Neural cell (in vitro differentiated cells): Measurements from ENCODE around the gene RNF26. TPM values are rescaled to one million over a fixed set of nuclear protein-coding genes. Genes with fewer than 3 reads are reported as not detected.

ENCODE experiments used
- H2AFZ ChIP-seq: fragments of 200-600, 300-800 bp; sonication (generic), shearing (Covaris generic); 2 replicates; pipeline ENCODE4 v1.6.0; 2014; ENCODE audit warnings: low read depth, mild to moderate bottlenecking, antibody characterized with exemption, low read length, moderate library complexity
- H3F3A ChIP-seq: fragments of 200-600 bp; shearing (Covaris generic); 2 replicates; pipeline ENCODE4 v1.6.1; 2016; ENCODE audit warnings: mild to moderate bottlenecking, moderate library complexity, mixed read lengths, antibody characterized with exemption, low read length; ENCODE audit not compliant: insufficient read depth, poor library complexity, severe bottlenecking
- H3K27ac ChIP-seq: fragments of 200-600, 300-800 bp; sonication (generic), shearing (Covaris generic); 2 replicates; pipeline ENCODE4 v1.5.1; 2014; ENCODE audit warnings: mild to moderate bottlenecking, low read length, moderate library complexity
- H3K27me3 ChIP-seq: fragments of 300-800, 200-600 bp; sonication (generic), shearing (Covaris generic); 2 replicates; pipeline ENCODE4 v1.6.0; 2014; ENCODE audit warnings: mild to moderate bottlenecking, low read depth, low read length, moderate library complexity; ENCODE audit not compliant: insufficient read depth
- H3K36me3 ChIP-seq: fragments of 300-800, 200-600 bp; sonication (generic), shearing (Covaris generic); 2 replicates; pipeline ENCODE4 v1.5.1; 2014; ENCODE audit warnings: mild to moderate bottlenecking, antibody characterized with exemption, low read length, moderate library complexity; ENCODE audit not compliant: insufficient read depth
- H3K4me2 ChIP-seq: fragments of 300-800, 200-600 bp; sonication (generic), shearing (Covaris generic); 2 replicates; pipeline ENCODE4 v1.6.0; 2014; ENCODE audit warnings: mild to moderate bottlenecking, low read length
- H3K4me3 ChIP-seq: fragments of 300-800, 200-600 bp; sonication (generic), shearing (Covaris generic); 2 replicates; pipeline ENCODE4 v1.5.1; 2014; ENCODE audit warnings: mild to moderate bottlenecking, low read length, moderate library complexity
- H3K79me2 ChIP-seq: fragments of 200-600 bp; shearing (Covaris generic); replicated peaks from 2 replicates; pipeline ENCODE4 v1.6.0; 2014; ENCODE audit warnings: mild to moderate bottlenecking, low read length, moderate library complexity; ENCODE audit not compliant: insufficient read depth
- H3K9ac ChIP-seq: fragments of 300-800, 200-600 bp; sonication (generic), shearing (Covaris generic); 2 replicates; pipeline ENCODE4 v1.6.1; 2016; ENCODE audit warnings: mild to moderate bottlenecking, low read length, mixed read lengths
- H3K9me2 ChIP-seq: fragments of 200-600 bp; shearing (Covaris generic); 2 replicates; pipeline ENCODE4 v1.6.1; 2016; ENCODE audit warnings: mild to moderate bottlenecking, low read length, mixed read lengths; ENCODE audit not compliant: insufficient read depth
- H3K9me3 ChIP-seq: fragments of 200-600, 300-800 bp; sonication (generic), shearing (Covaris generic); 2 replicates; pipeline ENCODE4 v1.6.1; 2016; ENCODE audit warnings: mild to moderate bottlenecking, mixed run types, low read length, moderate library complexity, mixed read lengths
- H4K20me1 ChIP-seq: fragments of 200-600 bp; shearing (Covaris generic); 2 replicates; pipeline ENCODE4 v1.6.1; 2016; ENCODE audit warnings: mild to moderate bottlenecking, mixed run types; ENCODE audit not compliant: insufficient read depth
- CTCF ChIP-seq: fragments of 450-650 bp; IDR thresholded peaks from 2 replicates; pipeline ENCODE4 v1.5.1; 2014; ENCODE audit warnings: antibody characterized with exemption, mild to moderate bottlenecking, moderate library complexity; ENCODE audit not compliant: poor library complexity, severe bottlenecking
- EP300 ChIP-seq: fragments of 450-650 bp; conservative IDR thresholded peaks from 2 replicates; pipeline ENCODE4 v1.6.1; 2014; ENCODE audit warnings: antibody characterized with exemption, mild to moderate bottlenecking, moderate library complexity; ENCODE audit not compliant: poor library complexity, severe bottlenecking
- EZH2 ChIP-seq: fragments of 200-600, 300-800 bp; shearing (Covaris generic), sonication (generic); IDR thresholded peaks from 2 replicates; pipeline ENCODE4 v1.6.1; 2014; ENCODE audit warnings: antibody characterized with exemption, low read length, borderline replicate concordance, mild to moderate bottlenecking; ENCODE audit not compliant: insufficient read depth, poor library complexity, severe bottlenecking
- MXI1 ChIP-seq: fragments of 450-650 bp; conservative IDR thresholded peaks from 2 replicates; pipeline ENCODE4 v1.6.1; 2014; ENCODE audit warnings: antibody characterized with exemption, mild to moderate bottlenecking; ENCODE audit not compliant: poor library complexity, severe bottlenecking
- POLR2AphosphoS5 ChIP-seq: IDR thresholded peaks from 2 replicates; pipeline ENCODE4 v1.6.1; 2012
- RAD21 ChIP-seq: fragments of 450-650 bp; conservative IDR thresholded peaks from 2 replicates; pipeline ENCODE4 v1.6.1; 2014; ENCODE audit warnings: antibody characterized with exemption, mild to moderate bottlenecking, moderate library complexity
- REST ChIP-seq: IDR thresholded peaks from 2 replicates; pipeline ENCODE4 v1.6.1; 2012; ENCODE audit warnings: borderline replicate concordance
- SMC3 ChIP-seq: fragments of 450-650 bp; conservative IDR thresholded peaks from 2 replicates; pipeline ENCODE4 v1.6.1; 2014; ENCODE audit warnings: antibody characterized with exemption, mild to moderate bottlenecking, moderate library complexity; ENCODE audit not compliant: poor library complexity
- TAF1 ChIP-seq: IDR thresholded peaks from 2 replicates; pipeline ENCODE4 v1.6.1; 2012; ENCODE audit warnings: low read depth
- polyA plus RNA-seq: library from polyadenylated mRNA; depleted of rRNA; stranded (reverse); fragments of >200 nt; gene quantifications from 2 replicates; pipeline ENCODE4 v1.2.3, GENCODE V29; 2014

The RNF26 gene
- polyA plus RNA-seq, 1 donor from 2014 or later, result 2.6 TPM

- H3K27ac ChIP-seq, result no peak overlapping the region
- no peaks in the 10 kb centered on the region for H3K36me3 ChIP-seq
Observed at GRCh38 chr11:119307219-119307618, 27.1 kb upstream of the RNF26 start.

GRCh38 chr11:119307974-119308373 is 26.4 kb upstream of the RNF26 start:
- Histone ChIP-seq H3K4me2 (no peak overlapping the region), H4K20me1 (no peaks in the 10 kb centered on the region), H3K9ac (no peak overlapping the region), H3K27me3 (no peaks in the 10 kb centered on the region), H3K9me2 (no peaks in the 10 kb centered on the region), H3K79me2 (no peaks in the 10 kb centered on the region), H3F3A (no peaks in the 10 kb centered on the region), H3K27ac (no peak overlapping the region), H3K36me3 (no peaks in the 10 kb centered on the region), H3K4me3 (no peak overlapping the region), H3K9me3 (no peaks in the 10 kb centered on the region), H2AFZ (no peak overlapping the region)
- no peak for TF ChIP-seq EZH2
- TF ChIP-seq CTCF, result no peak
- no peak for TF ChIP-seq RAD21
- no peak for TF ChIP-seq MXI1
- no peak for TF ChIP-seq SMC3
- no peak for TF ChIP-seq EP300

More at GRCh38 chr11:119307219-119307618, 27.1 kb upstream of the RNF26 start:
- Histone ChIP-seq H3K9me2 (no peaks in the 10 kb centered on the region), H3K4me2 (no peak overlapping the region), H3K79me2 (no peaks in the 10 kb centered on the region), H3K9me3 (no peaks in the 10 kb centered on the region), H4K20me1 (no peaks in the 10 kb centered on the region), H3K9ac (no peak overlapping the region), H3F3A (no peaks in the 10 kb centered on the region), H3K27me3 (no peaks in the 10 kb centered on the region), H2AFZ (no peak overlapping the region), H3K4me3 (no peak overlapping the region)
- TF ChIP-seq EZH2 (no peak), MXI1 (no peak), CTCF (no peak), TAF1 (no peak), POLR2AphosphoS5 (no peak), EP300 (no peak), REST (no peak), RAD21 (no peak), SMC3 (no peak)
